ENCODE measurements around the gene UQCC3. TPM values are rescaled to one million over a fixed set of nuclear protein-coding genes. Genes with fewer than 3 reads are reported as not detected.
"Not testable (repeated sequence)": the region's sequence is repeated elsewhere in the genome, so short reads cannot be mapped to it uniquely, and the experiment has no call there.

Gene UQCC3
- polyA plus RNA-seq, 12 donors: 4.2 to 6.5 (median 4.7) TPM; not detected in 2

- no peak for DNase-seq
Observed at GRCh38 chr11:62664405-62665074, 6.9 kb upstream of the UQCC3 start.

DNA sequence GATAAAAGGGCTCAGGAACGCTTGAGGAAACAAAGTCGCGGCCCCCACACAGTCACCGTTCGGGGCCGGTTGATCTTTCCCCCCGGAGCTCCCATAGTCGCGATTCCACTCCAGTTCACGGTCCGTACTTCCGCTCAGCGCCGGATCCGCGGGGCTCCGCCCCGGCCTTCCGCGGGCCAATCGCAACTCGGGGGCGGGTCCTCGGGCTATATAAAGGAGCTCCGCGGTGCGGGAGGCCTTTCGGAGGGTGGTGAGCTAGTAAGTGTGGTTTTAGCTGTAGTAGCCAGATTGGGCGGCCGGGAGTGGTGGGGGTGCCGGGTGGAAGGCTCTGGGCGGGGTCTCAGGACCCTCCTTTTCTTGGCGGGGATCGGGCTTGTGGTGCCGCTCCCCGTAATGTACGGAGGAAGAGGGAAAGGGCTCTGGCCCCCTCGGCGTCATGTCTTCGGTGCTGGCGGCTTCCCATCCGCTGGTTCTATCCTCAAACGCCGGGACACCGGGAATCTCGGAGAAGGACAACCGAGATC lies 6.3 kb upstream of the UQCC3 start, which contains the start of the genes C11orf98 and CSKMT:
C11orf98 (minus strand) TSS at position 136 of the 524 bp plus-strand sequence; CDS start at position 95, 41 bp downstream.
CSKMT (plus strand) TSS at position 238 of the 524 bp plus-strand sequence. CDS start 568 bp downstream, outside the sequence.
- peak; percentile 97 for DNase-seq

DNA sequence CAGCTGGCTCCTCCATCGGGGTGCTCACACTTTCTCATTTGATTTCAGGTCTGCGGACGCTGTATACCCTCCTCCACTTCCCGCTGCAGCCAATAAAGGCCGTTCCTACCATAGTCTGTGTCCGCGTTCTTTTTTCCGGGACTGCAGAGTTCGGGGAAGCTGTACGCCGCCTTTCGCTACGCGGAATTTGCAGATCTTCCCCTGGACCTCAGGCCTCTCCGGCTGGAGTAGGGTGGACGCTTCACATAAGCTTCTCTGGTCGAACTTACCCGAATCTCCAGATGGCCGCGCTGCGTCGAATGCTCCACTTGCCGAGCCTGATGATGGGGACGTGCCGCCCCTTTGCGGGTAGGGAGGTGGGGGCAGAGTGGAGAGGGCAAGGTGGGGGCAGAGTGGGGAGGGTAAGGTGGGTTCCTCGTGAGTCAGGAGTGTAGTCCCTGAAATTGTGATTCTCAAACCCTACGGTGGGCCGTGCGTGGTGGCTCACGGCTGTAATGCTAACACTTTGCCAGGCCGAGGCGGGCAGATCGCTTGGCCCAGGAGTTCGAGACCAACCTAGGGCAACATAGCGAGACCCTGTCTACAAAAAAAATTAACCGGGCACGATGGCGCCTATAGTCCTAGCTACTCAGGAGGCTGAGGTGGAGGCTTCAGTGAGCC lies 5.7 kb upstream of the UQCC3 start:
- no peak for DNase-seq

DNA sequence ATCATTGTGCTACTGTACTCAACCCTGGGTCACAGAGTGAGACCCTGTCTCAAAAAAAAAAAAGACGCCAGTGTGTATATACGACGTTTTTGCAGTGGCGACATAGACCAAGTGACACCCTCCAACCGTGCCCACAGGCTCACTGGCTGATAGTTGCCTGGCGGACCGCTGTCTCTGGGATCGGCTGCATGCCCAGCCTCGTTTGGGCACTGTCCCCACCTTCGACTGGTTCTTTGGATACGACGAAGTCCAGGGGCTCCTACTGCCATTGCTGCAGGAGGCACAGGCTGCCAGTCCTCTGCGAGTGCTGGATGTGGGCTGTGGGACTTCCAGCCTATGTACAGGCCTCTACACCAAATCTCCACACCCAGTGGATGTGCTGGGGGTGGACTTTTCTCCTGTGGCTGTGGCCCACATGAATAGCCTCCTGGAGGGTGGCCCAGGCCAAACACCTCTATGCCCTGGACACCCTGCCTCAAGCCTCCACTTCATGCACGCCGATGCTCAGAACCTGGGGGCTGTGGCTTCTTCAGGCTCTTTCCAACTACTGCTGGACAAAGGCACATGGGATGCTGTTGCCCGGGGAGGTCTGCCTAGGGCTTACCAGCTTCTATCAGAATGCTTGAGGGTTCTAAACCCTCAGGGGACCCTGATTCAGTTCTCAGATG lies 5.1 kb upstream of the UQCC3 start:
- no peak for DNase-seq

DNA sequence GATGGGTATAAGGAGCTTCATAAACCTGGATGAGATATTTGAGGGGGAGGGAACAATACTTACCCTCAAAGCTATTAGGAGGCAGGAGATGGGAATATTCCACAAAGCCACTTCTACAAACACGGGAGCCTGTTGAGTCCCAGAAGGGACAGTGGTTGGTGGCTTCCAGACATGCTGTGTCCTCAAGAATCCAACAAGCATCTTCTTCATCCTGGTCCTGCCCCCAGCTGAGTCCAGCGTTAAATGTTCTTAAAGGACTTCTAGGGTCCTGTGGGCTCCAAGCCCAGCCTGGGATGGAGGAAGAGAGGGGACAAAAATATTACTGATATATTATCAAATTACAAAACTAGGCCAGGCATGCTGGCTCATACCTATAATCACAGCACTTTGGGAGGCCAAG lies 4.0 kb upstream of the UQCC3 start:
- DNase-seq: no peak

DNA sequence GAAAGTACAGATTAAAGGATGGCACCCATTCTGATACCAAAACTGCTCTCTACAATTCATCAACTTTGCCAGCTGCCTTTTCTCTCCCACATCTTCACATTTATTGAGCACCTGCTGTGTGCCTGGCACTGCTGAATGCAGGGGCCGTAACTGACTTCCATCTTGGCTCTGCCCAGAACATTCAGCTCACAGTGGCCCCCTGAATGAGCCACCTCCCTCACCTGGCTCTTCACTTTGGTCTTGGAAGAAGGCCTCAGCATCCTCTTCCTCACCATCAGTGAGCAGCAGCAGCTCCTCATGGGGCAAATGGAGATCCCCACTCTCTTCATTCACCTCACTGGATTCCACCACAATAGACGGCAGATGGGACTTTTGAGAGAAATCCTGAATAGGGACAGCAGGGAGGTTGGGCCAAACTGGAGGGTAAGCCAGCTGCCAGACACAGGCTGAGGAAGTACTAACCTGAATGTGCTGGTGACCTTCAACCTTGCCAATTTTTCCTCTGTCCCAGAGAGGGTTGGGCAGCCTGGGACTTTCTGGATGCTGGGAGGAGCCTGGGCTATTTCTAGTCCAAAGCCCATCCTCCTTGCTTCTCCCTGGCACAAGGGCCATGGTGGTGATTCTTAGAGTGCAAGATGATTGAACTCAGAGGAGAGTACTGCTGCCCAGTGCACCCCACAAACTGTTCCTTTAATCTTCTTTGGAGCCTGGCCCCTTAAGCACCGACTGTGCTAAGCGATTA lies 1.9 kb upstream of the UQCC3 start:
- DNase-seq: no peak

GRCh38 chr11:62671236-62671607 lies 251 bp upstream of the UQCC3 start:
- no peak for DNase-seq

DNA sequence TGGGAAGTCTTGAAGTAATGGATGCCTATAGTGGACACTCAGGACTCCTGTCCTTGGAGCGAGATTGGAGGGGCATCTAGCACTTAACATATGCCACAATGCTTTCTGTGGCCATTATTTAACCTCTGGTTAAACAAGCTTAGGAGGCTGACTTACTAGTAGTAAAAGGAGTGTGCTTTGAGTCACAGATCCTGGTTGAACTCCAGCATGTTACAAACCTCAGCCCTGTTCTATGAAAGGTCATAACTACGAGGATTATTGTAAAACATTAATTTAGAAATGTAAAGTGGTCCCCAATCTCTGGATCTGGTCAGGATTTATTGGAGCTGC lies 1.7 kb downstream of the UQCC3 start:
- no peak for DNase-seq

GRCh38 chr11:62675415-62675814 lies 3.9 kb downstream of the UQCC3 start:
- DNase-seq: not testable (repeated sequence)

GRCh38 chr11:62676698-62677097 lies 5.2 kb downstream of the UQCC3 start:
- DNase-seq: no peak

GRCh38 chr11:62677156-62677555 lies 5.7 kb downstream of the UQCC3 start:
- DNase-seq: no peak

DNA sequence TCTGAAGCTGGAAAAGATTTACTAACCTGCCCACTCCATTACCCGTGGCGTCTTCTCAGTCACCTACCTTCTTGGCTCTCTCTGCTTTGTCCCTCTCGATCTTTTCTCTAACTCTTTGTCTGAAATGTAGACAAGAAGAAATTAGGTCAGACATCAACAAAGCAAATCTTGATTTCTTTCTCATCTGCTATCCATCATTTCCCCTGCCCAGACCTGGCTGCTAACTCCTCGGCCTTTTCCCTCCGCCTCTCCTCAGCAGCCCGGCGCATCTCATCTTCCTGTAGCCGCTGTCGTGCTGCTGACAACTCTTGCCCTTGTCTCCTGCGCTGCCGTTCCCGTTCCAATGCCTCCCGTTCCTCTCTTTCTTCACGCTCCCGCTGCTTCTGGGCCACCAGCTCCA lies 6.2 kb downstream of the UQCC3 start:
- DNase-seq: no peak

- no peak for DNase-seq
Observed at GRCh38 chr11:62678433-62678769, 6.9 kb downstream of the UQCC3 start.

DNA sequence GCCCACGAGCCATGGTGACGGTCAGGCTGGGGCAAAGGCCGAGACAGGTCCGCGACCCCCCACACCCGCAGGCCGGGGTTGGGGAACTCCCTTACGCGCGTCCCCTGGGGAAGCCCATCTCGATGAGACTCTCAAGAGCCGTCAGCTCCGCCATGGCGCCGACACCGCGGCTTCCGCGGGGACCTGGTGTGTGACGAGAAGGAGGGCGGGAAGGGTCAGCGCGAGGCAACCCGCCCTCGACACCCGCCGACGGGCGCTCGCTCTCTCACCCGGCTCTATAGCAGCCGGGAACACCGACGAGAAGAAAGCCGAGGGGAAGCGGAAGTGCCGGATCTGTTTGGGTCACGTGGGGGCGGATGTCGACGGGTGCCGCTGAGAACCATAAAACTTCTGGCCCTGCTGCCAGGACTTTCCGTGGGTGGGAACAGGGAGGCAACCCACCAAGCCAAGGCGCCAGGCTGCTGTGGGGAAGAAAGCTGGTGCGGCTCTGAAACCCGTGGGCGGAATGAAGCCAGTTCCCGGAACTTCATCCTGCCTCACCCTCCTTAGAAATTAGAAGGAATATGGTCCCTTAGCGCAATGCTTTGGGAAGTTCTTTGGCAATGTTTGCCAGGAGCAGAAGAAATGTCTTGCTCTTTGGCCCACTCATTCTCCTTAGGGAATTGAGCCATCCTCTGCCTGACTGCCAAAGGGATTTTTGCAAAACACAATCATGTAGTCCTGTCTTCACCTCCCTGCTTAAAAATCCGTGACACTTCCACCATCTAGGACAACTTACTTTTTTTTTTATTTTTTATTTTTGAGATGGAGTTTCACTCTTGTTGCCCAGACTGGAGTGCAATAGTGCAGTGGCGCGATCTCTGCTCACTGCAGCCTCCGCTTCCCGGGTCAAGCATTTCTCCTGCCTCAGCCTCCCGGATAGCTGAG lies 7.6 kb downstream of the UQCC3 start, which contains the start of gene UBXN1:
UBXN1 (minus strand) TSS at position 304 of the 927 bp plus-strand sequence; CDS start at position 154, 150 bp downstream.
- DNase-seq: peak; percentile 94

- no peak for DNase-seq
Observed at GRCh38 chr11:62680825-62681240, 9.4 kb downstream of the UQCC3 start.

GRCh38 chr11:62682518-62682917 lies 11.0 kb downstream of the UQCC3 start:
- DNase-seq: no peak

DNA sequence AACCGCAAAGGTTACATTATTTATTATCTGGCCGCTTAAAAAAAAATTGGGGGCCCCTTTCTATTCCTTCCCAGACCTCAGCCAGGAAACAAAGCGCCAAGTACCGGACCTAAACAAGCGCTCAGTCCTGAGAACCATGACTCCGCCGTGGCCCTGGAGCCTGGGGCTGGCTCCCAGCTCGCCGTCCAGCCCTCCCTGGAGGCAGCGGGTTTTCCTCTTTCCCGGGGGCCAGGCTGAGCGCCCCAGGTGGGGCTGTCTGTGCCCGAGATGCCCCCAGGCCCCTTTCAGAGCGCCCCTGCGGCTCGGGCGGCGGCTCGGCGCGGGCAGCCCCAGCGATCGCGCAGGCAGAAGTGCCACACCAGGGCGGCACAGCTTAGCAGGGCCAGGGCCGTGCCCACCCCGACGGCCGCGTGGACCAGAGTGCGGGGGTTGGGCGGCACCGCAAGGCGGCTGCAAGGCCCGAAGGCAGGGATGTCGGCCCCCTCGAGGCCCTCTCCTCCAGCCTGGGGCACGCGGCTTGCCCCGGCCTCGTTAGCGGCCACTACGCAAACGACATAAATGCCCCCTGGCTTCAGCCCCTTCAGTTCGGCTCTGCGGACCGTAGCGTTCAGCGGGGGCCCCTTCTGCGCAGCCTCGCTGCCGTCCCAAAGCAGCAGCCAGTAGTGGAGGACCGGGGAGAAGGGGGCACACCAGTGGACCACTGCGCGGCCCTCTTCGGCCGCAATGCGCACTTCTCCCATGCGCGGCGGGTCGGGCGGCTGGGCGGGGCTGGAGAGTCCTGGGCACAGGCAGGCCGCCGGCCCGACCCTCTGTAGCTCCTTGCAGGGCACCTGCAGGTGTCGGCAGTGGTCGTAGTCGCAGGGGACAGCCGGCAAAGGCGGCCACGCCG lies 16.3 kb downstream of the UQCC3 start:
- DNase-seq: no peak

- no peak for DNase-seq
Observed at GRCh38 chr11:62688491-62688890, 17.0 kb downstream of the UQCC3 start.

DNA sequence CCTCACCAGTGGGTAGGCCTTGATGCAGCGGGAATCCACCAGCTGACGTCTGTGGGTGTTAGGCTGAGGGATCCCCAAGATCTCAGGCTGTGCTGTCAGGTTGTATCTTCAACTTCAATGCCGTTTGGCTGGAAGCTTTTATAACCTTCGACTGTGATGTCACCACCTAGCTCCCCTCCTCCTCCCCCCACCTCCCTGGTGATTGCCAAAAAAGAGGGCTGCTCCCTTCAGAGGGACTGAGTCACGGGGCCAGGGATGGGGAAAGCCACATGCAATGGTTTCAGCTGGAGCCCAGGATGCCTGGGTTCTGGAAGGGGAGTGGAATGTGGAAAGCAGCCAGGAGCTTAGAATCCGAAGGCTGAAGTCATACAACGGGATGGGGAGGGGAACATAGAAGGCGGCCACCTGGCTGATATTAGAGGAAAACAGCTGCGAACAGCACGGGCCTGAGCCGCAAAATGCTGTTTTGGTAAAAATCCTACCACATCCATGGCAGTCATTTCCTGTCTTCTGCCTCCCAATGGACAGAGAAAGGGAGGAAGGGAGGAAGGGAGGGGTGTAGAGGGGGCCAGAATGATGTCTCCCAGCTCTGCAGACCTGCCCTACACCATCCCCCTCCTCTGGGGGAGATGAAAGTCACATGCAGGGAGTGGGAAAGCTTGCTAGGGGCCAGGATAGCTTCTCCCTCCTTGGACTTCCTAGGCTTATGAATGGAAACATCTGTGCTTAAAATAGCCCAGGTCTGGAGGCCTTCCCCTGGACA lies 18.1 kb downstream of the UQCC3 start, which contains the start of gene LRRN4CL:
LRRN4CL (minus strand) TSS at position 110 of the 763 bp plus-strand sequence. CDS start 1,022 bp downstream, outside the sequence.
- DNase-seq: peak; percentile 92

Measured in muscle of arm (tissue), 12 donors.